Body of pancreas (tissue), 4 donors: Measurements from ENCODE around the gene SKAP1.

ENCODE experiments used
- POLR2A ChIP-seq, 3 donors: fragments of 450-650 bp; IDR thresholded peaks; one replicate each; pipeline ENCODE4 v1.6.1; 2016; ENCODE audit warnings: antibody characterized with exemption in 3 of 3, mild to moderate bottlenecking in 2 of 3
- TF ChIP-seq, protein P1 (sequence below), 7 experiments: fragments of 450-650 bp in 4 of 7; fragments of 200-600 bp in 3 of 7; sonication (generic) in 3 of 7; IDR thresholded peaks; one replicate each; pipeline ENCODE4 v1.5.1; 2016 to 2019; ENCODE audit warnings: antibody characterized with exemption in 7 of 7

DNA sequence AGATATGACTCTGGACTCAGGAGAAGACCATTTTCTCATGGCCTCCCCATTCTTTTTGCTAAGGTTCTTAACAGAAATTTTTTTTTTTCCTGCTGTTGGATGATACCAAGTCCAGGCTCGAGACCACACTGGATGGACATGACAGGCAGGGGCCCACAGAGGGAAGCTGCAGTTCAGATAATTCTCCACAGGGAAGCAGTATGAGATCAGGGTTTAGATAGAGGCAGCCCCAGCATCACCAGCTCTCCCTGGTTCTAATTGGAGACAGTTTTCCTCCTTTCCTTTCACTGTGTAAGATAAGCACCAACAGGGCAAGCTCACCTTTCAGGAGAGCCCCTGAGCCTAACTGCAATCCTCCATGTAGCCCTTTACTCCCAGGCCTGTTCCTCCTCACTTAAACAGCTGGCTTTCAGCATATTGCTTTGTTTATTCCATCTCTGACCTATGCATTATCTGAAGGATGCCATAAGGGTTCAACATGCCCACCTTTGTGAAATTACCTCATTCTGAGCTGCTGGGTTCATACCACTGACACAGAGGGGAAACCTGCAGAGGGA lies 214.4 kb downstream of the SKAP1 start:
- TF ChIP-seq, protein P1, sequence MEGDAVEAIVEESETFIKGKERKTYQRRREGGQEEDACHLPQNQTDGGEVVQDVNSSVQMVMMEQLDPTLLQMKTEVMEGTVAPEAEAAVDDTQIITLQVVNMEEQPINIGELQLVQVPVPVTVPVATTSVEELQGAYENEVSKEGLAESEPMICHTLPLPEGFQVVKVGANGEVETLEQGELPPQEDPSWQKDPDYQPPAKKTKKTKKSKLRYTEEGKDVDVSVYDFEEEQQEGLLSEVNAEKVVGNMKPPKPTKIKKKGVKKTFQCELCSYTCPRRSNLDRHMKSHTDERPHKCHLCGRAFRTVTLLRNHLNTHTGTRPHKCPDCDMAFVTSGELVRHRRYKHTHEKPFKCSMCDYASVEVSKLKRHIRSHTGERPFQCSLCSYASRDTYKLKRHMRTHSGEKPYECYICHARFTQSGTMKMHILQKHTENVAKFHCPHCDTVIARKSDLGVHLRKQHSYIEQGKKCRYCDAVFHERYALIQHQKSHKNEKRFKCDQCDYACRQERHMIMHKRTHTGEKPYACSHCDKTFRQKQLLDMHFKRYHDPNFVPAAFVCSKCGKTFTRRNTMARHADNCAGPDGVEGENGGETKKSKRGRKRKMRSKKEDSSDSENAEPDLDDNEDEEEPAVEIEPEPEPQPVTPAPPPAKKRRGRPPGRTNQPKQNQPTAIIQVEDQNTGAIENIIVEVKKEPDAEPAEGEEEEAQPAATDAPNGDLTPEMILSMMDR (IDR thresholded peaks at IDR 0.05) = peak in 5 of 7 experiments; percentile 9 to 34 (median 11)
- TF ChIP-seq POLR2A (IDR thresholded peaks at IDR 0.05) = no peak
